Cardiac muscle cell (in vitro differentiated cells and primary cell): ENCODE measurements around the gene COL15A1. TPM values are rescaled to one million over a fixed set of nuclear protein-coding genes. Genes with fewer than 3 reads are reported as not detected.

ENCODE experiments used
- DNase-seq, 2 donors: peaks; one replicate each; pipeline versions ENCODE4 v3.0.0 to v3.0.0-alpha.2; 2010 to 2017; ENCODE audit warnings: low read depth in 1 of 2, low spot score in 1 of 2
- H3K27ac ChIP-seq: fragments of 200-600 bp; sonication (generic); 2 replicates; pipeline ENCODE4 v1.5.1; 2016
- H3K27me3 ChIP-seq: fragments of 200-600 bp; sonication (generic); 2 replicates; pipeline ENCODE4 v1.6.0; 2016; ENCODE audit warnings: control low read depth
- H3K36me3 ChIP-seq: fragments of 200-600 bp; sonication (generic); 2 replicates; pipeline ENCODE4 v1.5.1; 2016; ENCODE audit warnings: control low read depth
- H3K4me1 ChIP-seq: fragments of 200-600 bp; sonication (generic); 2 replicates; pipeline ENCODE4 v1.8.1; 2017; ENCODE audit warnings: low read depth, mild to moderate bottlenecking, mixed run types
- H3K4me3 ChIP-seq: fragments of 200-600 bp; sonication (generic); 2 replicates; pipeline ENCODE4 v1.5.1; 2016; ENCODE audit warnings: mild to moderate bottlenecking
- H3K9me3 ChIP-seq: fragments of 200-600 bp; sonication (generic); 2 replicates; pipeline ENCODE4 v1.5.1; 2017; ENCODE audit warnings: low read depth, mild to moderate bottlenecking, control low read depth
- polyA plus RNA-seq: library from polyadenylated mRNA; unstranded; fragments of >200 nt; fragmentation: Nextera tagmentation; extraction: Ambion mirVana; gene quantifications from 2 replicates; pipeline ENCODE4 v1.2.1, GENCODE V29; 2016
- total RNA-seq: library from RNA; depleted of rRNA; stranded (reverse); fragments of >200 nt; gene quantifications from 2 replicates; pipeline ENCODE4 v1.2.3, GENCODE V29; 2016
- TF ChIP-seq, protein P1 (sequence below): IDR thresholded peaks from 2 replicates; pipeline ENCODE4 v1.5.1; 2012; ENCODE audit warnings: low read depth, mild to moderate bottlenecking, low read length

Gene COL15A1
- total and polyA plus RNA-seq, 2 experiments from 2014 or later = 0.74 to 1.3 TPM

GRCh38 chr9:99039505-99040182, 95.9 kb downstream of the COL15A1 start:
- TF ChIP-seq, protein P1, sequence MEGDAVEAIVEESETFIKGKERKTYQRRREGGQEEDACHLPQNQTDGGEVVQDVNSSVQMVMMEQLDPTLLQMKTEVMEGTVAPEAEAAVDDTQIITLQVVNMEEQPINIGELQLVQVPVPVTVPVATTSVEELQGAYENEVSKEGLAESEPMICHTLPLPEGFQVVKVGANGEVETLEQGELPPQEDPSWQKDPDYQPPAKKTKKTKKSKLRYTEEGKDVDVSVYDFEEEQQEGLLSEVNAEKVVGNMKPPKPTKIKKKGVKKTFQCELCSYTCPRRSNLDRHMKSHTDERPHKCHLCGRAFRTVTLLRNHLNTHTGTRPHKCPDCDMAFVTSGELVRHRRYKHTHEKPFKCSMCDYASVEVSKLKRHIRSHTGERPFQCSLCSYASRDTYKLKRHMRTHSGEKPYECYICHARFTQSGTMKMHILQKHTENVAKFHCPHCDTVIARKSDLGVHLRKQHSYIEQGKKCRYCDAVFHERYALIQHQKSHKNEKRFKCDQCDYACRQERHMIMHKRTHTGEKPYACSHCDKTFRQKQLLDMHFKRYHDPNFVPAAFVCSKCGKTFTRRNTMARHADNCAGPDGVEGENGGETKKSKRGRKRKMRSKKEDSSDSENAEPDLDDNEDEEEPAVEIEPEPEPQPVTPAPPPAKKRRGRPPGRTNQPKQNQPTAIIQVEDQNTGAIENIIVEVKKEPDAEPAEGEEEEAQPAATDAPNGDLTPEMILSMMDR = no peak
- H3K27ac ChIP-seq = no peak overlapping the region
- no peaks in the 10 kb centered on the region for H3K9me3 ChIP-seq
- no peaks in the 10 kb centered on the region for H3K27me3 ChIP-seq
- no peak overlapping the region for H3K4me3 ChIP-seq
- no peaks in the 10 kb centered on the region for H3K4me1 ChIP-seq
- no peak for DNase-seq
- H3K36me3 ChIP-seq = no peaks in the 10 kb centered on the region

DNA sequence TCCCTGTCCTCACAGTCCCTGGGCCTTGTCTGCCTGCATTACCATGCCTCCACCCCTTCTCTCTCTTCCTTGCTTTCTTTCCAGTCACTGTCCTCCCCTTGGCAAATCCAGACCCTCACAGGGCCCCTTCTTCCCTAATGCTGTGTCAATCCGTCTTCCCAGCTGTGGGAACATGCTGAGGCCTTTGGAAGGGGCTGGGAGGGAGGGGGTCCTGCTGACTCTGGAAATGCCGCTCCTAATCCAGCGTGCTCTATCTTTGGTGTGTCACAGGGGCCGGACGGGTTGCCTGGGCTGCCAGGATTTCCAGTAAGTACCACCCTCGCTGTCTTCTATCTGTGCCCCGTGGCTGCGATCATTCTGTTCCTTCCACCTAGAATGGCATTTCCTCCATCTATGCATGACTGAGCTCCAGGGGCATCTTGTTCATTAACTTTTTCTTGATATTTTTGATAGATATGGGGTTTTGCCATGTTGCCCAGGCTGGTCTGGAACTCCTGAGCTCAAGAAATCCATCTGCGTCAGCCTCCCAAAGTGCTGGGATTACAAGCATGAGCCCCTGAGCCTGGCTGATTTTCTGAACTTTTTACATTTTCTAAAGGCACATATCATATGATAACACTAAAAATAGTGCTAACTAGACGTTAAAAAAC, 96.7 kb downstream of the COL15A1 start:
- TF ChIP-seq, protein P1 = no peak
- DNase-seq = no peak
- Histone ChIP-seq H3K9me3 (no peaks in the 10 kb centered on the region), H3K27me3 (no peaks in the 10 kb centered on the region), H3K4me1 (no peaks in the 10 kb centered on the region), H3K4me3 (no peak overlapping the region), H3K27ac (no peak overlapping the region), H3K36me3 (no peaks in the 10 kb centered on the region)

DNA sequence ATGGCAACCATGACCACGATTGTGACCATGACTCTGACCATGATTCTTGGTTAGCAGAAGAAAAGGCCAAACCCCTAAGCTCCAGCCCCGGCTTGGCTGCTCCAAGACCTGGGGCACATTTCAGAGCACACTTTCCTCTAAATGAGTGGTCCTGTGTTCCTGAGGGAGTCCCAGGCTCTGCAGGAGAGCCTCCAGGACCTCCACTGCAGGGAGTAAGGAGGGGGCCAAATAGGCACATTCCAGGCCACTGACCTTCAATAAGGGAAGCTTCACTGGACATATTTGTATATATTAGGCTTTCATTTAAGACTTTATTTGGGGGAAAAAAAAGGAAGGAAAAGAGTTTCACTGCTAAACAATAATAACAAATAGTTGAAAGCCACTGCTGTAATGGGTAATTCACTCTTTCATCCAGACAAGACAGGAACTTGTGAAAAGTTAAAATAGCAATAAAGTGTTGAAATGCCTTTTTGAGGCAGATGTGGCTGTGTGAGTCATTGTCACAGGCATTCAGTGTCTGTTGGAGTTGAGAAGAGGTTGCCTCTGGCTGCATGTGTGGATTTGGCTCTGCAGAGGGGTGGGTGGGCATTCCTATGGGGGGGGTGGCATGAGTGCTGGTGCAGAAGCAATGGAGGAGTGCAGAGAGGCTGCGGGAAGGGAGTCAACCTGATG, 97.3 kb downstream of the COL15A1 start:
- no peaks in the 10 kb centered on the region for H3K4me1 ChIP-seq
- peak in 1 of 2 donors; percentile 71 for DNase-seq
- TF ChIP-seq, protein P1 = no peak
- no peak overlapping the region for H3K4me3 ChIP-seq
- no peaks in the 10 kb centered on the region for H3K36me3 ChIP-seq
- H3K9me3 ChIP-seq = no peaks in the 10 kb centered on the region
- no peak overlapping the region for H3K27ac ChIP-seq
- H3K27me3 ChIP-seq = no peaks in the 10 kb centered on the region

GRCh38 chr9:99041618-99042017, 97.9 kb downstream of the COL15A1 start:
- no peaks in the 10 kb centered on the region for H3K9me3 ChIP-seq
- no peaks in the 10 kb centered on the region for H3K27me3 ChIP-seq
- no peak for DNase-seq
- H3K4me3 ChIP-seq = no peak overlapping the region
- no peaks in the 10 kb centered on the region for H3K36me3 ChIP-seq
- no peaks in the 10 kb centered on the region for H3K4me1 ChIP-seq
- H3K27ac ChIP-seq = no peak overlapping the region
- TF ChIP-seq, protein P1 = no peak

GRCh38 chr9:99042620-99043019, 98.9 kb downstream of the COL15A1 start:
- H3K36me3 ChIP-seq = no peaks in the 10 kb centered on the region
- no peak overlapping the region for H3K27ac ChIP-seq
- no peaks in the 10 kb centered on the region for H3K4me1 ChIP-seq
- no peak for DNase-seq
- no peak overlapping the region for H3K4me3 ChIP-seq
- no peaks in the 10 kb centered on the region for H3K27me3 ChIP-seq
- H3K9me3 ChIP-seq = no peaks in the 10 kb centered on the region
- TF ChIP-seq, protein P1 = no peak
